RWPE2 (cell line): Measurements from ENCODE around the gene ADAMTSL2.

Source experiments
- ATAC-seq: fragments of 200-7000 bp; cut with Tn5 transposase; 3 replicates; pipeline ENCODE4 v1.9.1; 2021; ENCODE audit warnings: low read depth
- DNase-seq: peaks from one replicate; pipeline ENCODE4 v3.0.0-alpha.2; 2020; ENCODE audit warnings: low spot score
- H3K27ac ChIP-seq: fragments of 450-650 bp; 2 replicates; pipeline ENCODE4 v1.5.1; 2017; ENCODE audit warnings: mild to moderate bottlenecking; ENCODE audit not compliant: poor library complexity, severe bottlenecking
- H3K27me3 ChIP-seq: fragments of 250-450 bp; sonication (Bioruptor Pico); 2 replicates; pipeline ENCODE4 v1.5.1; 2021; ENCODE audit warnings: mild to moderate bottlenecking, moderate library complexity; ENCODE audit not compliant: insufficient read depth, poor library complexity, severe bottlenecking
- H3K36me3 ChIP-seq: fragments of 250-450 bp; sonication (Bioruptor Pico); 2 replicates; pipeline ENCODE4 v1.5.1; 2020; ENCODE audit warnings: low read depth, mild to moderate bottlenecking, moderate library complexity
- H3K4me1 ChIP-seq: fragments of 250-450 bp; sonication (Bioruptor Pico); 2 replicates; pipeline ENCODE4 v1.5.1; 2021; ENCODE audit warnings: mild to moderate bottlenecking, moderate library complexity; ENCODE audit not compliant: insufficient read depth, poor library complexity, severe bottlenecking
- H3K4me3 ChIP-seq: fragments of 250-450 bp; sonication (Bioruptor Pico); 2 replicates; pipeline ENCODE4 v1.5.1; 2021; ENCODE audit warnings: mild to moderate bottlenecking, moderate library complexity; ENCODE audit not compliant: severe bottlenecking
- H3K9me3 ChIP-seq: fragments of 250-450 bp; sonication (Bioruptor Pico); 2 replicates; pipeline ENCODE4 v1.5.1; 2021; ENCODE audit warnings: mild to moderate bottlenecking, moderate library complexity; ENCODE audit not compliant: severe bottlenecking
- TF ChIP-seq, protein P1 (sequence below): fragments of 450-650 bp; IDR thresholded peaks from one replicate; pipeline ENCODE4 v1.5.1; 2017; ENCODE audit warnings: mild to moderate bottlenecking, moderate library complexity; ENCODE audit not compliant: poor library complexity, severe bottlenecking

ADAMTSL2 gene

DNA sequence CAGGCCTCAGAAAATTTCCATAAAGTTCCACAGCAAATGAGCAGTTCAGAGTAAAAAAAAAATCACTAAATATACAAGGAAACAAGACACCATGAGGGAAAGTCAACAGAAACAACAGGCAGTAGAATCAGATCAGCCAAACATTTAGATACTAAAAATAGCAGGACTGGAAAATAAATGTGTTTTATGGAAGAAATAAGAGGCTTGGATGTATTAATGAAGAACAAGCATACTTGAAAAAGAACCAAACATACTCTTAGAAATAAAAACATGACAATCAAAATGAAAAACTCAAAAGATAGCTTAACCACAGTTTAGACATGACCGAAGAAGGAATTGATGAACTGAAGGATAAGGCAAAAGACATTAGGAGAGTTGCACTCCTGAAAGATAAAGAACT is 32.4 kb upstream of the ADAMTSL2 start:
- DNase-seq: no peak
- TF ChIP-seq, protein P1, sequence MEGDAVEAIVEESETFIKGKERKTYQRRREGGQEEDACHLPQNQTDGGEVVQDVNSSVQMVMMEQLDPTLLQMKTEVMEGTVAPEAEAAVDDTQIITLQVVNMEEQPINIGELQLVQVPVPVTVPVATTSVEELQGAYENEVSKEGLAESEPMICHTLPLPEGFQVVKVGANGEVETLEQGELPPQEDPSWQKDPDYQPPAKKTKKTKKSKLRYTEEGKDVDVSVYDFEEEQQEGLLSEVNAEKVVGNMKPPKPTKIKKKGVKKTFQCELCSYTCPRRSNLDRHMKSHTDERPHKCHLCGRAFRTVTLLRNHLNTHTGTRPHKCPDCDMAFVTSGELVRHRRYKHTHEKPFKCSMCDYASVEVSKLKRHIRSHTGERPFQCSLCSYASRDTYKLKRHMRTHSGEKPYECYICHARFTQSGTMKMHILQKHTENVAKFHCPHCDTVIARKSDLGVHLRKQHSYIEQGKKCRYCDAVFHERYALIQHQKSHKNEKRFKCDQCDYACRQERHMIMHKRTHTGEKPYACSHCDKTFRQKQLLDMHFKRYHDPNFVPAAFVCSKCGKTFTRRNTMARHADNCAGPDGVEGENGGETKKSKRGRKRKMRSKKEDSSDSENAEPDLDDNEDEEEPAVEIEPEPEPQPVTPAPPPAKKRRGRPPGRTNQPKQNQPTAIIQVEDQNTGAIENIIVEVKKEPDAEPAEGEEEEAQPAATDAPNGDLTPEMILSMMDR: no peak
- no peak overlapping the region for H3K27ac ChIP-seq
- no peaks in the 10 kb centered on the region for H3K36me3 ChIP-seq
- H3K4me3 ChIP-seq: no peak overlapping the region
- no peaks in the 10 kb centered on the region for H3K27me3 ChIP-seq
- no peak for ATAC-seq
- H3K9me3 ChIP-seq: peaks cover 8% of the 10 kb centered on the region
- no peaks in the 10 kb centered on the region for H3K4me1 ChIP-seq

GRCh38 chr9:133505186-133505830 is 29.2 kb upstream of the ADAMTSL2 start:
- H3K27me3 ChIP-seq: no peaks in the 10 kb centered on the region
- peaks cover 8% of the 10 kb centered on the region for H3K9me3 ChIP-seq
- H3K4me3 ChIP-seq: no peak overlapping the region
- ATAC-seq (no peak), DNase-seq (no peak)
- no peaks in the 10 kb centered on the region for H3K36me3 ChIP-seq
- TF ChIP-seq, protein P1: no peak
- no peak overlapping the region for H3K27ac ChIP-seq
- peaks cover 4% of the 10 kb centered on the region for H3K4me1 ChIP-seq

- Histone ChIP-seq H3K9me3 (peaks cover 8% of the 10 kb centered on the region), H3K27ac (no peak overlapping the region), H3K27me3 (no peaks in the 10 kb centered on the region), H3K4me1 (peaks cover 4% of the 10 kb centered on the region), H3K4me3 (no peak overlapping the region), H3K36me3 (no peaks in the 10 kb centered on the region)
- ATAC-seq (no peak), DNase-seq (no peak)
- TF ChIP-seq, protein P1: no peak
Observed at GRCh38 chr9:133505901-133506652, 28.4 kb upstream of the ADAMTSL2 start.

- no peak overlapping the region for H3K4me3 ChIP-seq
- H3K9me3 ChIP-seq: peaks cover 7% of the 10 kb centered on the region
- DNase-seq (no peak), ATAC-seq (no peak)
- H3K4me1 ChIP-seq: peaks cover 4% of the 10 kb centered on the region
- no peaks in the 10 kb centered on the region for H3K36me3 ChIP-seq
- no peak overlapping the region for H3K27ac ChIP-seq
- H3K27me3 ChIP-seq: no peaks in the 10 kb centered on the region
- TF ChIP-seq, protein P1: no peak
Observed at GRCh38 chr9:133506653-133507038, 27.9 kb upstream of the ADAMTSL2 start.
